K562 (cell line): Measurements from ENCODE around the gene LAG3. TPM values are rescaled to one million over a fixed set of nuclear protein-coding genes. Genes with fewer than 3 reads are reported as not detected.

ENCODE experiments used
- ARID4B ChIP-seq: sonication (generic); formaldehyde crosslinking; IDR thresholded peaks from 2 replicates; pipeline ENCODE4 v1.8.0; 2022; ENCODE audit warnings: mild to moderate bottlenecking, missing genetic modification reagents
- BCOR ChIP-seq: fragments of 450-650 bp; IDR thresholded peaks from 2 replicates; pipeline ENCODE4 v1.6.1; 2016
- COPS2 ChIP-seq: fragments of 450-650 bp; conservative IDR thresholded peaks from 2 replicates; pipeline ENCODE4 v1.6.1; 2016; ENCODE audit warnings: mild to moderate bottlenecking, moderate library complexity
- FOXA3 ChIP-seq, 2 experiments: fragments of 450-650 bp in 1 of 2; sonication (generic) in 1 of 2; formaldehyde crosslinking; IDR thresholded peaks in 1 of 2; conservative IDR thresholded peaks in 1 of 2; 2 replicates each; pipeline versions ENCODE4 v1.4.0 to v1.8.0; 2020 to 2022; ENCODE audit warnings: mild to moderate bottlenecking in 2 of 2, missing genetic modification reagents in 1 of 2
- JUNB ChIP-seq: fragments of 450-650 bp; formaldehyde crosslinking; conservative IDR thresholded peaks from 2 replicates; pipeline ENCODE4 v1.4.0; 2020; ENCODE audit warnings: mild to moderate bottlenecking
- PHTF2 ChIP-seq: fragments of 250-450 bp; sonication (Bioruptor Pico); IDR thresholded peaks from 2 replicates; pipeline ENCODE4 v1.5.0; 2021; ENCODE audit warnings: mild to moderate bottlenecking
- RERE ChIP-seq: sonication (generic); formaldehyde crosslinking; IDR thresholded peaks from 2 replicates; pipeline ENCODE4 v1.8.0; 2023; ENCODE audit warnings: missing genetic modification reagents, mild to moderate bottlenecking, borderline replicate concordance
- RUNX1 ChIP-seq: sonication (generic); IDR thresholded peaks from 2 replicates; pipeline ENCODE4 v1.6.1; 2016; ENCODE audit warnings: antibody characterized with exemption, low read depth
- SNIP1 ChIP-seq: fragments of 450-650 bp; IDR thresholded peaks from 2 replicates; pipeline ENCODE4 v1.7.1; 2017; ENCODE audit warnings: low read depth, mild to moderate bottlenecking
- SP1 ChIP-seq: sonication (generic); formaldehyde crosslinking; IDR thresholded peaks from 2 replicates; pipeline ENCODE4 v1.8.1; 2022; ENCODE audit warnings: mild to moderate bottlenecking, missing genetic modification reagents
- TARDBP ChIP-seq: fragments of 450-650 bp; IDR thresholded peaks from 2 replicates; pipeline ENCODE4 v1.6.1; 2016
- ZNF140 ChIP-seq: fragments of 250-450 bp; sonication (Bioruptor Pico); IDR thresholded peaks from 2 replicates; pipeline ENCODE4 v1.8.0; 2021; ENCODE audit warnings: moderate library complexity, mild to moderate bottlenecking, inconsistent platforms
- ZNF280B ChIP-seq: fragments of 250-450 bp; sonication (Bioruptor Pico); IDR thresholded peaks from 2 replicates; pipeline ENCODE4 v1.5.1; 2021; ENCODE audit warnings: mild to moderate bottlenecking
- ZNF354B ChIP-seq: fragments of 250-450 bp; sonication (Bioruptor Pico); IDR thresholded peaks from 2 replicates; pipeline ENCODE4 v1.4.0; 2020
- polyA plus RNA-seq, 8 experiments: library from polyadenylated mRNA; depleted of rRNA in 4 of 8; stranded (reverse) in 5 of 8; unstranded in 3 of 8; fragments of >200 nt; fragmentation: Nextera tagmentation in 2 of 8; fragmentation: Illumina TruSeq in 1 of 8; extraction: Ambion mirVana in 2 of 8; extraction: Trizol in 1 of 8; gene quantifications; 2 replicates each; pipeline versions ENCODE4 v1.2.1 to v1.2.3, GENCODE V29; 2011 to 2014; ENCODE audit warnings: inconsistent platforms in 1 of 8, missing spikeins in 1 of 8
- total RNA-seq, 7 experiments: library from RNA; depleted of rRNA in 6 of 7; stranded (reverse); fragments of >200 nt in 6 of 7; fragmentation: Illumina TruSeq in 2 of 7; extraction: Trizol in 2 of 7; gene quantifications; 2 replicates each; pipeline versions ENCODE4 v1.2.1 to v1.2.3, GENCODE V29; 2011 to 2021; ENCODE audit warnings: low replicate concordance in 1 of 7

LAG3 gene
- total and polyA plus RNA-seq, 9 of the 15 experiments (the other 6 are each of a cell fraction or from before 2014, with no cell fraction given): 0.07 to 0.66 (median 0.09) TPM; not detected in 1

DNA sequence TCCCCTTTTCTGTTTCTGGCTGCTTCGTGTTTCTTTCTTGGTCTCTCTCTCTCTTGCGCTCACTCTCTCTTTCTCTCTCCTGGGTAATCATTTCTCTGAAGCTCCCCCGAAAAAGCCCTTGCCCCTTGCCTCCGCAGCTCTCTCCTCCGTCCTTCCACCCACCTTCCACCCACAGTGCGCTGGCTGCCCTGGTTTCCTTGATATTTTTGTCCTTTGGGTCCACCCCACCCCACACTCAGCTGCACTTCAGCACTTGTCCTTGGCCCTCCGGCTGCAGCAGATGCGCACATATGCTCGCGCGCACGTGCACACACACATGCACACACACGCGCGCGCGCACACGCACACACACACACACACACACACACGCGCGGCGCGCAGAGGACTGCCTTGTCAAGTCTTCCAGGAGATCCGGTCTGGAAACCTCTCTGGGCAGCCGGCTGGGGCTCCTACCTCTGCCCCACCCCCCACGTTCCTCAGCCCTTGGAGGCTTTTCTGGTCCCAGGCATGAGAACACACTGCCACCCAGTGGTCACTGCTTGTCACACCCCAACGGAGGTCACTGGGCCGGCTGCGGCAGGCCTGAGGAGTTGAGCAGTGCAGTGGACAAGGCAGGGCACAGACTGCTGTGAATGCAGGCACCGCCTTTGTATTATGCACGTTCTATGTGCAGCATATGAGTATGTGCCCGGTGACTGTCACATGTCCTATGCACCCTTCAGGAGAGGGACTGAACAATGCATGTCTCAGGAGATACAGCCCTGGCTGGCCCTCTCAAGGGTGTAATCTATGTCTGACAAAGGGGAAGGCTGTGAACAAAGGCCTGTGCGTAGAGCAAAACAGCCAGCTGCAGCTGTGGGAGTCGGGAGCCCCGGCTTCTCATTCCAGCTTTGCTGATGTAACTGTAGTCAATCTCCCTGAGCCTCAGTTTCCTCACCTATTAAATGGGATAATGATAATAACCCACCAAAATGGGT lies 6.5 kb downstream of the LAG3 start (continued):
- TF ChIP-seq ZNF280B (CRISPR knock-in tag): no peak
- peak; percentile 69 for TF ChIP-seq ARID4B (CRISPR knock-in tag)
- TF ChIP-seq RERE (CRISPR knock-in tag): no peak
- no peak for TF ChIP-seq ZNF354B
- peak; percentile 62; the same call in 1 of the 2 replicates for TF ChIP-seq SP1 (CRISPR knock-in tag)
- TF ChIP-seq ZNF140: no peak
- TF ChIP-seq RUNX1: no peak
- TF ChIP-seq COPS2: no peak
- no peak for TF ChIP-seq FOXA3 (CRISPR knock-in tag; conservative IDR thresholded peaks at IDR 0.05 in 1 of 2, IDR thresholded peaks at IDR 0.05 in 1 of 2)
- TF ChIP-seq PHTF2 (CRISPR knock-in tag): no peak
- no peak for TF ChIP-seq SNIP1
- no peak for TF ChIP-seq JUNB
- TF ChIP-seq TARDBP: no peak
- TF ChIP-seq BCOR: peak; percentile 82
